Esophagus squamous epithelium (tissue), 5 donors: Measurements from ENCODE around the gene DGLUCY. TPM values are rescaled to one million over a fixed set of nuclear protein-coding genes. Genes with fewer than 3 reads are reported as not detected.

Experiments used
- DNase-seq: peaks from one replicate; lab custom pipeline; 2025; lab: John Stamatoyannopoulos, UW
- H3K27ac ChIP-seq, 4 donors: fragments of 200-600 bp; sonication (generic); one replicate each; pipeline ENCODE4 v1.5.1; 2016 to 2019; ENCODE audit warnings: mild to moderate bottlenecking in 1 of 4
- H3K27me3 ChIP-seq, 4 donors: fragments of 200-600 bp; sonication (generic); 1 replicate in 3 of 4; 2 replicates in 1 of 4; pipeline versions ENCODE4 v1.5.1 to v1.6.0; 2017 to 2021; ENCODE audit warnings: antibody characterized with exemption in 1 of 4
- H3K36me3 ChIP-seq, 3 donors: fragments of 200-600 bp; sonication (generic); one replicate each; pipeline ENCODE4 v1.5.1; 2016 to 2019
- H3K4me1 ChIP-seq, 3 donors: fragments of 200-600 bp; sonication (generic); one replicate each; pipeline ENCODE4 v1.5.1; 2017 to 2019
- H3K4me3 ChIP-seq, 4 donors: fragments of 200-600 bp; sonication (generic); 1 replicate in 3 of 4; 2 replicates in 1 of 4; pipeline ENCODE4 v1.5.1; 2016 to 2019; ENCODE audit warnings: mild to moderate bottlenecking in 2 of 4, moderate library complexity in 1 of 4
- H3K9me3 ChIP-seq, 3 donors: fragments of 200-600 bp; sonication (generic); one replicate each; pipeline ENCODE4 v1.5.1; 2016 to 2019
- CTCF ChIP-seq, 6 experiments: fragments of 450-650 bp in 4 of 6; fragments of 200-600 bp in 2 of 6; sonication (generic) in 2 of 6; IDR thresholded peaks; one replicate each; pipeline ENCODE4 v1.5.1; 2016 to 2019; ENCODE audit warnings: antibody characterized with exemption in 6 of 6, mild to moderate bottlenecking in 4 of 6, moderate library complexity in 4 of 6
- POLR2A ChIP-seq, 4 donors: fragments of 450-650 bp; IDR thresholded peaks; one replicate each; pipeline ENCODE4 v1.6.1; 2017; ENCODE audit warnings: antibody characterized with exemption in 4 of 4, mild to moderate bottlenecking in 4 of 4, moderate library complexity in 3 of 4
- WGBS, 2 donors: methylation state at CpG; one replicate each; pipeline ENCODE4 v1.1.5; 2018; 5-methylcytosine and 5-hydroxymethylcytosine counted together
- intact Hi-C: fragments of 100-400 bp; cut with DNase I; formaldehyde crosslinking; loops from one replicate; pipeline ENCODE4 v1.15.0; 2022
- total RNA-seq, 4 donors: library from RNA; depleted of rRNA; stranded (reverse); fragments of >200 nt; gene quantifications; one replicate each; pipeline ENCODE4 v1.1.0, GENCODE V29; 2016
- donor health status: DM: yes; HTN: yes; CAD: no.

The DGLUCY gene
- total RNA-seq, 4 donors from 2014 or later = 32.6 to 51.3 (median 38.9) TPM

GRCh38 chr14:91158091-91158790 is 44.4 kb downstream of the DGLUCY start:
- Histone ChIP-seq H3K27ac (peak overlapping the region in 3 of 4 donors; percentile 41 to 62 (median 44)), H3K27me3 (no peaks in the 10 kb centered on the region), H3K4me1 (peaks cover 7 to 46% (median 21%) of the 10 kb centered on the region in 3 donors), H3K4me3 (no peak overlapping the region), H3K9me3 (no peaks in the 10 kb centered on the region), H3K36me3 (peaks cover 4 to 67% (median 9%) of the 10 kb centered on the region in 3 donors)
- no peak for DNase-seq
- TF ChIP-seq CTCF (IDR thresholded peaks at IDR 0.05) = no peak
- TF ChIP-seq POLR2A (IDR thresholded peaks at IDR 0.05) = no peak
- intact Hi-C loops = no loop called here
- WGBS, 2 donors = 44 to 52% methylated on average over 2 of the region's 2 CpGs

DNA sequence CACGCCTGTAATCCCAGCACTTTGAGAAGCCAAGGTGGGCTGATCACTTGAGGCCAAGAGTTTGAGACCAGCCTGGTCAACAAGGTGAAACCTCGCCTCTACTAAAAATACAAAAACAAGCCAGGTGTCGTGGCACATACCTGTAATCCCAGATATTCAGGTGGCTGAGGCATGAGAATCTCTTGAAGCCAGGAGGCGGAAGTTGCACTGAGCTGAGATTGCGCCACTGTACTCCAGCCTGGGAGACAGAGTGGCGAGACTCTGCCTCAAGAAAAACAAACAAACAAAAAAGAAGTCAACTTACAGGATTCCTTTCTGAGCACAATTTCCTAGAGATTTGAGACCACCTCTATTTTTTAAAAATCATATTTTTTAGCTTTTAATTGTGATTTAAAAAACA is 45.3 kb downstream of the DGLUCY start:
- Histone ChIP-seq H3K36me3 (peaks cover 4 to 69% (median 9%) of the 10 kb centered on the region in 3 donors), H3K27ac (peak overlapping the region in 2 of 4 donors; percentile 44 to 62), H3K9me3 (no peaks in the 10 kb centered on the region), H3K27me3 (no peaks in the 10 kb centered on the region), H3K4me3 (no peak overlapping the region), H3K4me1 (peaks cover 7 to 50% (median 21%) of the 10 kb centered on the region in 3 donors)
- no peak for TF ChIP-seq POLR2A (IDR thresholded peaks at IDR 0.05)
- TF ChIP-seq CTCF (IDR thresholded peaks at IDR 0.05) = no peak
- no peak for DNase-seq
- intact Hi-C loops = no loop called here
- WGBS, 2 donors = 69 to 88% methylated on average over 4 of the region's 6 CpGs

- no peaks in the 10 kb centered on the region for H3K27me3 ChIP-seq
- H3K27ac ChIP-seq = no peak overlapping the region
- no peak for DNase-seq
- WGBS, 2 donors = 80 to 87% methylated on average over 5 to 6 of the region's 6 CpGs
- H3K4me3 ChIP-seq = no peak overlapping the region
- peaks cover 4 to 74% (median 9%) of the 10 kb centered on the region in 3 donors for H3K36me3 ChIP-seq
- no peaks in the 10 kb centered on the region for H3K9me3 ChIP-seq
- intact Hi-C loops = no loop called here
- TF ChIP-seq POLR2A (IDR thresholded peaks at IDR 0.05) (no peak), CTCF (IDR thresholded peaks at IDR 0.05) (no peak)
- peaks cover 8 to 52% (median 22%) of the 10 kb centered on the region in 3 donors for H3K4me1 ChIP-seq
Measured at GRCh38 chr14:91159906-91160305, 46.0 kb downstream of the DGLUCY start.

- H3K27ac ChIP-seq = no peak overlapping the region
- WGBS, 2 donors = 88 to 90% methylated on average over 4 to 7 of the region's 14 CpGs
Measured at GRCh38 chr14:91163316-91163715, 49.4 kb downstream of the DGLUCY start.

More at GRCh38 chr14:91163316-91163715, 49.4 kb downstream of the DGLUCY start:
- TF ChIP-seq CTCF (IDR thresholded peaks at IDR 0.05) (no peak), POLR2A (IDR thresholded peaks at IDR 0.05) (no peak)
- intact Hi-C loops = no loop called here
- H3K4me1 ChIP-seq = peaks cover 4 to 29% (median 10%) of the 10 kb centered on the region in 3 donors
- peaks cover 9 to 98% (median 9%) of the 10 kb centered on the region in 3 donors for H3K36me3 ChIP-seq
- H3K27me3 ChIP-seq = no peaks in the 10 kb centered on the region
- no peak overlapping the region for H3K4me3 ChIP-seq
- no peaks in the 10 kb centered on the region for H3K9me3 ChIP-seq
- no peak for DNase-seq
